HEK293 (cell line): ENCODE measurements around the gene IPO11.

Experiments used
- CTCF ChIP-seq: fragments of 450-650 bp; formaldehyde crosslinking; IDR thresholded peaks from 2 replicates; pipeline ENCODE4 v1.5.1; 2016; ENCODE audit warnings: missing biosample characterization, missing genetic modification characterization
- PATZ1 ChIP-seq: fragments of 450-650 bp; formaldehyde crosslinking; IDR thresholded peaks from 2 replicates; pipeline ENCODE4 v1.5.1; 2016; ENCODE audit warnings: missing biosample characterization, missing genetic modification characterization
- SETDB1 ChIP-seq: IDR thresholded peaks from one replicate; pipeline ENCODE4 v1.6.1; 2017; ENCODE audit warnings: mild to moderate bottlenecking, low read length, moderate library complexity, mixed read lengths; ENCODE audit not compliant: insufficient read length
- YY1 ChIP-seq: fragments of 450-650 bp; formaldehyde crosslinking; IDR thresholded peaks from 2 replicates; pipeline ENCODE4 v1.5.1; 2018; ENCODE audit warnings: missing biosample characterization, missing genetic modification characterization
- ZBTB10 ChIP-seq: fragments of 450-650 bp; formaldehyde crosslinking; IDR thresholded peaks from 2 replicates; pipeline ENCODE4 v1.5.1; 2016; ENCODE audit warnings: missing biosample characterization, missing genetic modification characterization
- ZFP3 ChIP-seq: fragments of 450-650 bp; formaldehyde crosslinking; IDR thresholded peaks from 2 replicates; pipeline ENCODE4 v1.5.1; 2016; ENCODE audit warnings: low read depth, missing biosample characterization, missing genetic modification characterization
- ZNF184 ChIP-seq: fragments of 450-650 bp; IDR thresholded peaks from 2 replicates; pipeline ENCODE4 v1.5.1; 2018; ENCODE audit warnings: missing biosample characterization, mild to moderate bottlenecking, missing genetic modification characterization
- ZNF23 ChIP-seq: fragments of 450-650 bp; formaldehyde crosslinking; IDR thresholded peaks from 2 replicates; pipeline ENCODE4 v1.5.1; 2016; ENCODE audit warnings: missing biosample characterization, missing genetic modification characterization, borderline replicate concordance
- ZNF274 ChIP-seq, 2 experiments: fragments of 200-500 bp in 1 of 2; fragments of 450-650 bp in 1 of 2; sonication (Bioruptor generic) in 1 of 2; formaldehyde crosslinking in 1 of 2; IDR thresholded peaks; 2 replicates each; pipeline versions ENCODE4 v1.5.1 to v1.6.1; 2014 to 2016; ENCODE audit warnings: borderline replicate concordance in 1 of 2, inconsistent platforms in 1 of 2, low read length in 1 of 2, missing biosample characterization in 1 of 2, missing genetic modification characterization in 1 of 2
- ZNF341 ChIP-seq: fragments of 450-650 bp; formaldehyde crosslinking; IDR thresholded peaks from 2 replicates; pipeline ENCODE4; 2016; ENCODE audit warnings: low read depth, missing biosample characterization, missing genetic modification characterization
- ZNF501 ChIP-seq: fragments of 450-650 bp; formaldehyde crosslinking; IDR thresholded peaks from 2 replicates; pipeline ENCODE4 v1.5.1; 2016; ENCODE audit warnings: missing biosample characterization, missing genetic modification characterization
- ZNF513 ChIP-seq: fragments of 450-650 bp; IDR thresholded peaks from 2 replicates; pipeline ENCODE4 v1.5.1; 2018; ENCODE audit warnings: missing biosample characterization, missing genetic modification characterization

GRCh38 chr5:62533597-62533996, 121.0 kb downstream of the IPO11 start:
- no peak for TF ChIP-seq ZNF23 (tag by site-specific recombination)
- no peak for TF ChIP-seq ZFP3 (tag by site-specific recombination)
- no peak for TF ChIP-seq CTCF (tag by site-specific recombination)
- TF ChIP-seq ZNF501 (tag by site-specific recombination), result no peak
- no peak for TF ChIP-seq ZBTB10 (tag by site-specific recombination)
- no peak for TF ChIP-seq SETDB1
- TF ChIP-seq YY1 (tag by site-specific recombination), result no peak
- no peak for TF ChIP-seq ZNF513
- TF ChIP-seq ZNF184 (tag by site-specific recombination), result no peak
- TF ChIP-seq ZNF341 (tag by site-specific recombination), result no peak
- no peak for TF ChIP-seq PATZ1 (tag by site-specific recombination)
- no peak for TF ChIP-seq ZNF274 (IDR thresholded peaks at IDR 0.05; ENCODE audit: low read length)
- no peak for TF ChIP-seq ZNF274 (tag by site-specific recombination; IDR thresholded peaks at IDR 0.05; ENCODE audit: borderline replicate concordance)
